ENCODE results near the gene SLC31A2.
A peak's percentile ranks its signal among the peaks of the same experiment; 100 is the strongest.

The SLC31A2 gene

GRCh38 chr9:113151696-113152630 lies 1.2 kb downstream of the SLC31A2 start:
- DNase-seq: no peak

DNA sequence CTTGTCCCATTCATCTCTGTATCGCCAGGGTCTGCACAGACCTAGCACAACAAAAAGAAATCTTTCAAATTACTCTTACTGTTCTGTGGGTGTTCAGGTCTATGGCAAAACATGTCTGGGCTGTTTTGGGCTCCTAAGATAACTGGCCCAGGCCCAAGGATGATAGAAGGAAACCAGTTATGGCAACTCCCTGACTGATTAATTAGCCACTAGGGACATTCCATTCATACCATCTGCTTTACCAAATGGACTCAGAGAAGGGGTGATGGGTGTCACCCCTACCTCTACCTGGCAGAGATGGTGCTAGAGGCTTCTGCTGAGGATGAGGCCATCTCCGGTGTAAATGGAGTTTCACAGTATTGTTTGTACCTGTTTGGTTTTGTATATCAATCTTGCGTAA lies 1.9 kb downstream of the SLC31A2 start:
- DNase-seq: no peak

DNA sequence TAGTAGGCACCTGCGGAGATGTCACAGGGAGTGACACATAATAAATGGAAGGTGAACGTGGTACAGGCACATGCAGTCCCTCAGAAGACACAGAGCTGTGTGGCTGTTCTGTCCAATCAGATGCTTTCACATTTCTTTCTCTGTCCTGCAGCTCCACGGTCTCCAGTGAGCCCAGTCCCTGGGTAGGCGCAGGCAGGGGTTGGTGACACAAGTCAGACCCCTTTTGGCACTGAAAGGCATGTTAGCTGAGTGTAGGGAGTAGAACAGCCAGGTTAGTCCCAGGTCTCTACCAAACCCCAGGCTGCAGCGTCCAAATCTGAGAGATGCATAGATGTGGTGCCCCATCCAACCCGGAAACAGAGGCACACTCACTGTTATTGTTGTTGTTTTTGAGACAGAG lies 2.8 kb downstream of the SLC31A2 start:
- DNase-seq: no peak

DNA sequence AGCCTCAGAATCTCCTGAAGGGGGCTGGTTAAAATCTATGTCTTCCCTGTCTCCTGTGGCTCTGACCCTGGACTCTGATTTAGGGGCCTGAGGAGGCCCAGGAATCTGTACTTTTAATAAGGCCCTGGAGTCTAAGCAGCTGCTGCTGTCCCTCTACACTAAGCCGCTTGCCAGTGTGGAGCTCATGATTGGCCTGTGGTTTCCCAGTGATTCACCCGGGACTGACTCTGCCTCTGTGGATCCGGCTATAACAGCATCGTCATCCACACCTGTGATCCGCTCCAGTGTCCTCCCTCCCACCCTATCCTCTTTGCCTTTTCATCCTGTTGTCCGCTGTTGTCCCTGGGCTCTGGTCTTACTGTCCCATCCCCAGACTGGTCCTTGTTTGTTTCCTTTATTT lies 3.7 kb downstream of the SLC31A2 start:
- no peak for DNase-seq

DNA sequence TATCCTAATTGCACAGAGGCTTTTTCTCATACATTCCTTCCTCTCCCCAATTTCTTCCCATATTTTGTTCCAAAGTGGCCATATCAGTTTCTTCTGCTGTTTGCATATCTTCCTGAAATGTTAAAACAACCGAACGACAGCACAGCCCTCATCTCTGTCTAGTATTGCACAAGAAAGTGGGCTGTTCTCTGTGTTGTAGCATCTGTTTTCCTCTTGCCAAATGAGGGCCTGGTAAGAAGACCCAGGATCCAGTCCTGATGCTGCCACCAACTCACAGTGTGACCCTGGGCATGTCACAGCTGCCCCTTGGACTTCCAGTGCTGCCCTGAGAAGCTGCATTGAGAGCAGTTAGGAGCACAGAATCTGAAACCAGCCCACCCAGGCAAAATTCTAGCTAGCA lies 4.1 kb downstream of the SLC31A2 start:
- no peak for DNase-seq

- peak in 1 of 2 experiments; percentile 69 for DNase-seq
Measured at GRCh38 chr9:113155911-113156588, 5.2 kb downstream of the SLC31A2 start.

GRCh38 chr9:113156880-113157279 lies 6.1 kb downstream of the SLC31A2 start:
- DNase-seq: no peak

GRCh38 chr9:113158446-113158845 lies 7.6 kb downstream of the SLC31A2 start:
- DNase-seq: no peak

DNA sequence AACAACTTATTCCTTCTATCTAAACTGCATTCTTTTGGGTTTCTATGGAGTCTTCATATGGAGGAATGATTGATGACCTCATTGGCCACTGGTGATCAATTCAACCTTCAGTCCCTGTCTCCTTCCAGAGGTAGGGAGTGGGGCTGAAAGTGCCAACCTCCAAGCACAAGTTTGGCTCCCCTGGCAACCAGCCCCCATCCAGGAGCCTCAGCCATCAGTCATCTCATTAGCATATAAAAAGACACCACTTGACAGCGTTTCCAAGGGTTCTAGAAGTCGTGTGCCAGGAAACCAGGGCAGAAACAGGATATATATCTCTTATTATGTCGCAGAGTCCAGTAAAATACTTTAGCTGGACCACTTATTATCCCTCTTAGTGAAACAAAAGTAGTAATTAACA lies 9.8 kb downstream of the SLC31A2 start:
- DNase-seq: no peak

DNA sequence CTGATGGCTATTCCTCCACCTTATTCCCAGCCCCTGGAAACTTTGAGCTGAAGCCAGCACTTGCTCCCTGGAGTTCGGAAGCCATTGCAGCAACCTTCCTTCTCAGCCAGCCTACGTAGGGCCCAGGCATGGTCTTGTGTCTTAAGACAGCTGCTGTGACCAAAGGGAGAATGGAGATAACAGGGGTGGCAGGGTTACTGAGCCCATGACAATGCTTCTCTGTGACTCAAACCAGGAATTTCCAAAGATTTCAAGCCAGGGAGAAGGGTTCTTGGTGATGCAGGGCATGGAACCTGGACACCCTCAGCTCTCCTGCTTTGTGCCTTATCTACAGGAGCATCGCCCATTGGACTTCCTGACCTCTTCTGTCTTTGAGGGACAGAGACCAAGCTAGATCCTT lies 12.2 kb downstream of the SLC31A2 start:
- no peak for DNase-seq

DNA sequence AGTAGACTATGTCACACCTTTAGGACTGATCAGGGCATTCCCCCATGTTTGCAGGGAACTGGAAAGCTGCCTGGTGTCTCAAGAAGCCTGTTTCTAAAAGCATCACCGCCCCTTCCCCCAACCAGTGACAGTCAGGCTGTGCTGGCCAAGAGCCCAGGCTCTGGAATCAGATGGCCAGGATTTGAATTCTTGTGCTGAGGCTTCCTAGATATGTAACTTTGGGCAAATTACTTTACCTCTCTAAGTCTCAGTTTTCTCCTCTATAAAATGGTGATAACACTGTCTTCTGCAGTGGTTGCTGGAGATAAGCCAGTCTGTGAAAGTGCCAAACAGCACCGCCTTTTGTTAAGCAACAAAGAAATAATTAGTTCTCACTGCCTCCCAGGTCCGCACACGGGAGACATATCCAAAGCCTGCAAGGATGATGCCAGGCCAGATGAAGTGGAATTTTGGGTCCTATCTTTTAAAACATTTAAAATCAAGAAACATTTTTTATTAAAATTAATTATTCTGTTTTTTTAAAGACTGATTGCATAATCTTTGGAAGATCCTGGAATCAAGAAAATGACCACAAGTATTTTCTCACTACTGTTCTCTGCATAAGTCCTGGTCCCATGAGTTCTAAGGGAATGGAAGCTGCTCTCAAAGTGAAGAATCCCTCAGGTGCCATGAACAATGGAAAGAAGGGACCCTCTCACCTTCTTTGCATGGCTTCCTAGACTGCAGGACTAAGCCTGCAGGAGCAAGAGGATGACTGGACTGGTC lies 13.9 kb downstream of the SLC31A2 start:
- DNase-seq: no peak

- DNase-seq: no peak
Measured at GRCh38 chr9:113166039-113166438, 15.2 kb downstream of the SLC31A2 start.

DNA sequence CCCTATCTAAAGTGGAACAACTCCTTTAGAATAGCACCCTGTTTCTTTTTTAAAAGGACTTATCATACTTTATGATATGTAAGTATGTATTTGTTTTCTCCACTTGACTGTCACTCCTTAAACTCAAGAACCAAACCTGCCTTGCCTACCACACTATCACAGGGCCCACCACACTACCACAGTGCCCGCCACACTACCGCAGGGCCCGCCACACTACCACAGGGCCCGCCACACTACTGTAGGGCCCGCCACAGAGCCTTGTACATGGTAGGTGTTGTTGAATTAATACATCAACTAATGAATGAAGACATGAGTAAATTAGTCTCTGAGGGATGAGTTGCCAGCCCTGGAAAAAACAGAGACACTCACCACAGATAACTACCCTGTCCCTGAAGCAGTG lies 18.0 kb downstream of the SLC31A2 start:
- DNase-seq: no peak

- DNase-seq: no peak
Measured at GRCh38 chr9:113173341-113173740, 22.5 kb downstream of the SLC31A2 start.

DNA sequence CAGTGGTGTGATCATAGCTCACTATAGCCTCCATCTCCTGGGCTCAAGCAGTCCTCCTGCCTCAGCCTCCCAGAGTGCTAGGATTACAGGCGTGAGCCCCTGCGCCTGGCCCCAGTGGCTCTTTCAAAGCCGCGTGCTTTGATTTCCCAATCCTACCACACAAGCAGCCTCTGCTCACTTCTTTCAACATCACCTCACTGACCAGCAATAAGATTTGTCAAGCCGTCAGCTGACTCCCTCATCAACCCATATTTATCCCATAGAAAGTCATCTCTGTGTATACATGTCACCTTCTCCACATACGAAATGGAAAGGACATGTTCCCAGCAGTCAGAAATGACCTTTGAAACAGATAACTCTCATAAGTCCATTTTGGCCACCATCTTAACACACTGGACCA lies 26.0 kb downstream of the SLC31A2 start:
- DNase-seq: no peak

DNA sequence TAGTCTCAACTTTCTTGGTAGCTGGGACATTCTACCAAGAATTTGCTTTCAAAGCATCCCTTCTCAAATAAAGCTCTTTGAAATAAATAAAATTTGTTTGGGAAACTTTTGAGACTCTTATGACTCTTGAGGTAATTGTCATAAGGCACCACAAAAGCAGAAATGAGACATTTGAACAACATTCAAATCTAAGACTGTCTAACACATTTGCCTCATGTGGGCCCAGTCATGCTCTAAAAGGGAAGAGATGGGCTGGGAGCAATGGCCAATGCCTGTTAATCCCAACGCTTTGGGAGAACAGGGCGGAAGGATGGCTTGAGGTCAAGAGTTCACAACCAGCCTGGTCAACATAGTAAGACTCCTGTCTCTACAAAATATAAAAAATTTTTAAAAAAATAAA lies 26.4 kb downstream of the SLC31A2 start:
- no peak for DNase-seq

- no peak for DNase-seq
Measured at GRCh38 chr9:113178087-113178486, 27.3 kb downstream of the SLC31A2 start.

GRCh38 chr9:113179839-113180238 lies 29.0 kb downstream of the SLC31A2 start:
- no peak for DNase-seq

- no peak for DNase-seq
Measured at GRCh38 chr9:113181165-113181564, 30.4 kb downstream of the SLC31A2 start.

DNA sequence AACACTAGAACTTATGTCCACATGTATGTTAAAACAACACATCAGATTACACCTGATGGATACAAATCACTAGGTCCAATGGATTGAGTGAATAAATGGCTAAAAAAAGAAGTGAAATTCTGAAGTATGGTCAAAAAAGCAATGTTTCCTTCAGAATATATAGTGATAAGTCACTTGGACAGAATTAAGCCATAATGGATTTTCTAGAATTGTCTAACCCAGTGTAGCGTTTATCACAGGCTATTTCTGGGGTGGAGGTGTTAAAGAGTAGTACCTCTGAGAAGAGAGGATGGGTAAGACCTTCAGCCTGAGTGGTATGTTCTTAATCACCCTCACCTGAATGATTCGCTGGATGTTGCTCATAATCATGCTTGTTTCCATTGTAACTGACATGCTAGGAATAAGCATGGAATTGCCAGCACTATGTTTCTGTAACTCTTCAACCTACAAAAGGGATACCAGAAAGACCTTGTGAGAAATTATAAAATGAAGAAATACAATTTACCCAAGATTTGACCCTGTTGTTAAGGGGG lies 33.2 kb downstream of the SLC31A2 start:
- no peak for DNase-seq

DNA sequence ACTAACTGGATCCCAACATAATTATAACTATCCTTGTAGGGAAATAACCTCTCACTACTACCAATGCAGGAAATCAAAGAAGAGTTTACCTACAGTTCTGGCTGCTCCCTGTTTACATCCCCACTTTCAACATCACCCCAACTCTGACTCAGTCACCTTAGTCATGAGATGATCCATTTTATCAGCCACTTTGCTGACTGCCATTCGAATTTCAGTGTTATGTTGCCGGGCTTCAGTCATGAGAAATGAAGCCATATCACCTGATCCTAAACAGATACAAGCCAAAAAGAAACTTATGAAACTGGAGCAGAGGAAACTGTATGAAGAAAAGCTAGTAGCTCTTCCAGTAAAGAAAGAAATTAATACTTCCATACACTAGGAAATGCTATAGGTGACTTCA lies 33.7 kb downstream of the SLC31A2 start:
- no peak for DNase-seq

- DNase-seq: no peak
Measured at GRCh38 chr9:113185271-113185670, 34.5 kb downstream of the SLC31A2 start.

- no peak for DNase-seq
Measured at GRCh38 chr9:113186137-113186755, 35.4 kb downstream of the SLC31A2 start.

Data from stimulated activated CD4-positive, alpha-beta T cell treated with anti-CD3 and anti-CD28 coated beads, Interleukin-4, amount 100 ng/mL, for 4 hours (primary cell).